ENCODE measurements around the gene AIPL1. TPM values are rescaled to one million over a fixed set of nuclear protein-coding genes. Genes with fewer than 3 reads are reported as not detected.
A peak's percentile ranks its signal among the peaks of the same experiment; 100 is the strongest.

AIPL1 gene
- total RNA-seq, 3 donors from 2014 or later, result not detected

- ATAC-seq, result no peak
- H3K4me3 Mint-ChIP-seq, result no peak overlapping the region
- H3K4me1 Mint-ChIP-seq (ENCODE audit: low read depth), result peaks cover 13% of the 10 kb centered on the region
- H3K27me3 Mint-ChIP-seq (ENCODE audit: low read depth), result no peaks in the 10 kb centered on the region
- no peaks in the 10 kb centered on the region for H3K9me3 Mint-ChIP-seq
- DNase-seq, result no peak
- no peaks in the 10 kb centered on the region for H3K36me3 Mint-ChIP-seq (ENCODE audit: insufficient read depth)
Observed at GRCh38 chr17:6446516-6447100, 11.7 kb upstream of the AIPL1 start.

GRCh38 chr17:6444571-6445335 lies 9.8 kb upstream of the AIPL1 start:
- Mint-ChIP-seq H3K4me1 (ENCODE audit: low read depth) (peaks cover 11% of the 10 kb centered on the region), H3K4me3 (peak overlapping the region; percentile 81), H3K27me3 (ENCODE audit: low read depth) (no peaks in the 10 kb centered on the region), H3K9me3 (no peaks in the 10 kb centered on the region), H3K36me3 (ENCODE audit: insufficient read depth) (no peaks in the 10 kb centered on the region)
- ATAC-seq (no peak), DNase-seq (no peak)

- H3K4me3 Mint-ChIP-seq, result peak within 1 kb of the TSS; percentile 81
- no peaks in the 10 kb centered on the region for H3K36me3 Mint-ChIP-seq (ENCODE audit: insufficient read depth)
- ATAC-seq (peak; percentile 96 to 97), DNase-seq (peak; percentile 93)
- no peaks in the 10 kb centered on the region for H3K9me3 Mint-ChIP-seq
- peaks cover 11% of the 10 kb centered on the region for H3K4me1 Mint-ChIP-seq (ENCODE audit: low read depth)
- peaks cover 4% of the 10 kb centered on the region for H3K27me3 Mint-ChIP-seq (ENCODE audit: low read depth)
Observed at GRCh38 chr17:6443692-6444570, 9.0 kb upstream of the AIPL1 start, which contains the start of gene PIMREG. TSS of gene PIMREG (plus strand) at chr17:6444455. CDS start at chr17:6445111, 656 bp downstream.

GRCh38 chr17:6442775-6443174 lies 7.9 kb upstream of the AIPL1 start:
- H3K4me3 Mint-ChIP-seq, result peak overlapping the region; percentile 81
- H3K4me1 Mint-ChIP-seq (ENCODE audit: low read depth), result peaks cover 11% of the 10 kb centered on the region
- DNase-seq (no peak), ATAC-seq (no peak)
- H3K27me3 Mint-ChIP-seq (ENCODE audit: low read depth), result peaks cover 6% of the 10 kb centered on the region
- no peaks in the 10 kb centered on the region for H3K36me3 Mint-ChIP-seq (ENCODE audit: insufficient read depth)
- H3K9me3 Mint-ChIP-seq, result no peaks in the 10 kb centered on the region

- ATAC-seq, result no peak
- no peak overlapping the region for H3K4me3 Mint-ChIP-seq
- peaks cover 11% of the 10 kb centered on the region for H3K4me1 Mint-ChIP-seq (ENCODE audit: low read depth)
- no peak for DNase-seq
- no peaks in the 10 kb centered on the region for H3K9me3 Mint-ChIP-seq
- no peaks in the 10 kb centered on the region for H3K36me3 Mint-ChIP-seq (ENCODE audit: insufficient read depth)
- peaks cover 18% of the 10 kb centered on the region for H3K27me3 Mint-ChIP-seq (ENCODE audit: low read depth)
Observed at GRCh38 chr17:6439951-6440350, 5.0 kb upstream of the AIPL1 start.

- Mint-ChIP-seq H3K4me1 (ENCODE audit: low read depth) (no peaks in the 10 kb centered on the region), H3K9me3 (no peaks in the 10 kb centered on the region), H3K36me3 (ENCODE audit: insufficient read depth) (no peaks in the 10 kb centered on the region), H3K27me3 (ENCODE audit: low read depth) (peaks cover 18% of the 10 kb centered on the region), H3K4me3 (no peak overlapping the region)
- ATAC-seq (no peak), DNase-seq (no peak)
Observed at GRCh38 chr17:6437956-6438355, 3.0 kb upstream of the AIPL1 start.

- ATAC-seq (no peak), DNase-seq (no peak)
- Mint-ChIP-seq H3K4me1 (ENCODE audit: low read depth) (no peaks in the 10 kb centered on the region), H3K4me3 (no peak overlapping the region), H3K36me3 (ENCODE audit: insufficient read depth) (no peaks in the 10 kb centered on the region), H3K9me3 (no peaks in the 10 kb centered on the region), H3K27me3 (ENCODE audit: low read depth) (peaks cover 18% of the 10 kb centered on the region)
Observed at GRCh38 chr17:6437466-6437865, 2.5 kb upstream of the AIPL1 start.

GRCh38 chr17:6435968-6436367 lies 1.0 kb upstream of the AIPL1 start:
- Mint-ChIP-seq H3K36me3 (ENCODE audit: insufficient read depth) (no peaks in the 10 kb centered on the region), H3K9me3 (peaks cover 6% of the 10 kb centered on the region), H3K4me3 (no peak overlapping the region), H3K4me1 (ENCODE audit: low read depth) (no peaks in the 10 kb centered on the region), H3K27me3 (ENCODE audit: low read depth) (peaks cover 22% of the 10 kb centered on the region)
- peak; percentile 56 for DNase-seq
- peak; percentile 94 to 95 for ATAC-seq

- peaks cover 18% of the 10 kb centered on the region for H3K4me1 Mint-ChIP-seq (ENCODE audit: low read depth)
- peaks cover 8% of the 10 kb centered on the region for H3K27me3 Mint-ChIP-seq (ENCODE audit: low read depth)
- no peak overlapping the region for H3K4me3 Mint-ChIP-seq
- H3K36me3 Mint-ChIP-seq (ENCODE audit: insufficient read depth), result peaks cover 3% of the 10 kb centered on the region
- peaks cover 14% of the 10 kb centered on the region for H3K9me3 Mint-ChIP-seq
- ATAC-seq, result no peak
- DNase-seq, result no peak
Observed at GRCh38 chr17:6430769-6431168, 4.2 kb downstream of the AIPL1 start.

GRCh38 chr17:6429266-6429665 lies 5.7 kb downstream of the AIPL1 start:
- ATAC-seq, result no peak
- DNase-seq, result no peak
- Mint-ChIP-seq H3K27me3 (ENCODE audit: low read depth) (peaks cover 9% of the 10 kb centered on the region), H3K4me1 (ENCODE audit: low read depth) (peaks cover 18% of the 10 kb centered on the region), H3K4me3 (no peak overlapping the region), H3K36me3 (ENCODE audit: insufficient read depth) (peaks cover 3% of the 10 kb centered on the region), H3K9me3 (peaks cover 14% of the 10 kb centered on the region)

GRCh38 chr17:6428207-6428965 lies 6.5 kb downstream of the AIPL1 start:
- no peak for ATAC-seq
- Mint-ChIP-seq H3K27me3 (ENCODE audit: low read depth) (peaks cover 17% of the 10 kb centered on the region), H3K4me3 (no peak overlapping the region), H3K36me3 (ENCODE audit: insufficient read depth) (peaks cover 3% of the 10 kb centered on the region), H3K4me1 (ENCODE audit: low read depth) (peaks cover 18% of the 10 kb centered on the region), H3K9me3 (peaks cover 14% of the 10 kb centered on the region)
- no peak for DNase-seq

GRCh38 chr17:6427279-6427781 lies 7.6 kb downstream of the AIPL1 start:
- Mint-ChIP-seq H3K27me3 (ENCODE audit: low read depth) (peaks cover 21% of the 10 kb centered on the region), H3K9me3 (peaks cover 14% of the 10 kb centered on the region), H3K4me1 (ENCODE audit: low read depth) (peaks cover 18% of the 10 kb centered on the region), H3K36me3 (ENCODE audit: insufficient read depth) (peaks cover 3% of the 10 kb centered on the region), H3K4me3 (peak overlapping the region; percentile 37)
- no peak for DNase-seq
- ATAC-seq, result peak; percentile 90

GRCh38 chr17:6426356-6427101 lies 8.4 kb downstream of the AIPL1 start:
- Mint-ChIP-seq H3K4me1 (ENCODE audit: low read depth) (peaks cover 18% of the 10 kb centered on the region), H3K27me3 (ENCODE audit: low read depth) (peaks cover 18% of the 10 kb centered on the region), H3K4me3 (no peak overlapping the region), H3K9me3 (peaks cover 11% of the 10 kb centered on the region), H3K36me3 (ENCODE audit: insufficient read depth) (peaks cover 3% of the 10 kb centered on the region)
- no peak for ATAC-seq
- no peak for DNase-seq

Data from activated T-cell treated with anti-CD3 and anti-CD28 coated beads, Interleukin-2, amount 50 U/mL, for 4 hours (primary cell).